A549 (cell line): ENCODE data around the gene FAM193A. TPM values are rescaled to one million over a fixed set of nuclear protein-coding genes. Genes with fewer than 3 reads are reported as not detected.

Experiments
- ATAC-seq, 2 experiments: fragments of 200-7000 bp in 1 of 2; fragments of >200 bp in 1 of 2; cut with Nextera tagmentation in 1 of 2; cut with Tn5 transposase in 1 of 2; 3 replicates each; pipeline versions ENCODE4 v1.8.0 to v1.9.1; 2018 to 2020; ENCODE audit warnings: mild to moderate bottlenecking in 1 of 2, moderate library complexity in 1 of 2
- CTCF ChIA-PET: fragments of 300-600 bp; sonication (Branson Sonifier 250); formaldehyde crosslinking; extraction: SDS; loops from one replicate; lab custom pipeline; 2021; ENCODE audit warnings: antibody characterized with exemption, inconsistent platforms; lab: Yijun Ruan, JAX
- POLR2A ChIA-PET: fragments of 350-600 bp; formaldehyde crosslinking; extraction: SDS; loops from one replicate; lab custom pipeline; 2021; ENCODE audit warnings: antibody characterized with exemption, inconsistent platforms; lab: Yijun Ruan, JAX
- DNase-seq, 2 experiments: peaks; one replicate each; pipeline versions ENCODE4 v3.0.0 to v3.0.0-alpha.2; 2011 to 2016; ENCODE audit warnings: low read depth in 1 of 2, low spot score in 1 of 2
- FAIRE-seq: peaks from 2 replicates; lab custom pipeline; 2011; peaks lifted over from hg19 to GRCh38; lab: Jason Lieb, UNC
- H3K27ac ChIP-seq, 2 experiments: fragments of >200 bp; sonication (Bioruptor Twin); formaldehyde crosslinking; 3 replicates each; pipeline ENCODE4 v1.5.1; 2016 to 2017
- H3K4me1 ChIP-seq: fragments of >200 bp; sonication (Bioruptor Twin); formaldehyde crosslinking; 3 replicates; pipeline ENCODE4 v1.6.1; 2016
- H3K4me2 ChIP-seq: fragments of >200 bp; sonication (Bioruptor Twin); formaldehyde crosslinking; 3 replicates; pipeline ENCODE4 v1.6.1; 2016
- H3K4me3 ChIP-seq: fragments of >200 bp; sonication (Bioruptor Twin); formaldehyde crosslinking; 3 replicates; pipeline ENCODE4 v1.5.1; 2016
- H3K9me3 ChIP-seq: fragments of >200 bp; sonication (Bioruptor Twin); formaldehyde crosslinking; 3 replicates; pipeline ENCODE4 v1.6.1; 2016
- CBX2 ChIP-seq: fragments of 200-600 bp; sonication (generic); IDR thresholded peaks from 2 replicates; pipeline ENCODE4 v1.6.1; 2016; ENCODE audit warnings: low read depth, mild to moderate bottlenecking, borderline replicate concordance
- CBX8 ChIP-seq: fragments of 200-600 bp; sonication (generic); IDR thresholded peaks from 2 replicates; pipeline ENCODE4 v1.6.1; 2016
- CHD4 ChIP-seq: fragments of 200-600 bp; sonication (generic); IDR thresholded peaks from 2 replicates; pipeline ENCODE4 v1.6.1; 2016; ENCODE audit warnings: antibody characterized with exemption, mild to moderate bottlenecking, borderline replicate concordance
- E2F6 ChIP-seq: IDR thresholded peaks from 2 replicates; pipeline ENCODE4 v1.6.1; 2012; ENCODE audit warnings: low read depth, borderline replicate concordance
- EHF ChIP-seq: fragments of 250-450 bp; sonication (Bioruptor Pico); IDR thresholded peaks from 2 replicates; pipeline ENCODE4 v1.5.0; 2020; ENCODE audit warnings: mild to moderate bottlenecking
- ELK1 ChIP-seq: fragments of 150-350 bp; IDR thresholded peaks from 2 replicates; pipeline ENCODE4 v1.6.1; 2014; ENCODE audit warnings: low read depth, mild to moderate bottlenecking, low read length
- EP300 ChIP-seq, 2 experiments: fragments of >200 bp; sonication (Bioruptor Twin); formaldehyde crosslinking; IDR thresholded peaks; 2 replicates in 1 of 2; 3 replicates in 1 of 2; pipeline ENCODE4 v1.6.1; 2016 to 2017
- FOSL2 ChIP-seq, 2 experiments: fragments of 450-650 bp in 1 of 2; fragments of >200 bp in 1 of 2; sonication (Bioruptor Twin) in 1 of 2; formaldehyde crosslinking; IDR thresholded peaks; 2 replicates each; pipeline versions ENCODE4 v1.5.0 to v1.6.1; 2016 to 2020; ENCODE audit warnings: mild to moderate bottlenecking in 1 of 2, moderate library complexity in 1 of 2
- HDAC2 ChIP-seq: fragments of 200-600 bp; sonication (generic); IDR thresholded peaks from 2 replicates; pipeline ENCODE4 v1.6.1; 2016
- HEYL ChIP-seq: fragments of 250-450 bp; sonication (Bioruptor Pico); IDR thresholded peaks from 2 replicates; pipeline ENCODE4 v1.8.0; 2021; ENCODE audit warnings: mild to moderate bottlenecking, moderate library complexity
- HOXA7 ChIP-seq: fragments of 250-450 bp; sonication (Bioruptor Pico); IDR thresholded peaks from 2 replicates; pipeline ENCODE4 v1.5.0; 2020; ENCODE audit warnings: mild to moderate bottlenecking, moderate library complexity
- MAZ ChIP-seq: fragments of 150-350 bp; IDR thresholded peaks from 2 replicates; pipeline ENCODE4 v1.6.1; 2014; ENCODE audit warnings: antibody characterized with exemption, low read depth, low read length, borderline replicate concordance
- NFE2L2 ChIP-seq: fragments of 150-350 bp; conservative IDR thresholded peaks from 2 replicates; pipeline ENCODE4 v1.6.1; 2014; ENCODE audit warnings: low read length
- PBX3 ChIP-seq: IDR thresholded peaks from 2 replicates; pipeline ENCODE4 v1.6.1; 2012
- PHF8 ChIP-seq: fragments of 200-600 bp; sonication (generic); IDR thresholded peaks from 2 replicates; pipeline ENCODE4 v1.6.1; 2016; ENCODE audit warnings: low read depth, mild to moderate bottlenecking, antibody characterized with exemption, moderate library complexity, borderline replicate concordance
- POLR2A ChIP-seq: IDR thresholded peaks from 2 replicates; pipeline ENCODE4 v1.6.1; 2012; ENCODE audit warnings: mild to moderate bottlenecking, low read length
- REST ChIP-seq: fragments of 200-600 bp; sonication (generic); IDR thresholded peaks from 2 replicates; pipeline ENCODE4 v1.6.1; 2016; ENCODE audit warnings: antibody characterized with exemption, mild to moderate bottlenecking, moderate library complexity
- ZC3H11A ChIP-seq: fragments of 450-650 bp; IDR thresholded peaks from 2 replicates; pipeline ENCODE4 v1.6.1; 2014; ENCODE audit warnings: antibody characterized with exemption, mild to moderate bottlenecking
- WGBS: methylation state at CpG from one replicate; pipeline ENCODE4 v1.1.6; 2017; ENCODE audit errors: missing lambda C conversion rate; 5-methylcytosine and 5-hydroxymethylcytosine counted together
- polyA plus RNA-seq, 4 experiments: library from polyadenylated mRNA; depleted of rRNA in 3 of 4; stranded (reverse); fragments of >200 nt; fragmentation: RNase III in 1 of 4; extraction: RNeasy Plus Mini Kit Qiagen cat#74134 plus additional on column Dnase treatment in 1 of 4; gene quantifications; 2 replicates in 3 of 4; 3 replicates in 1 of 4; pipeline ENCODE4 v1.2.3, GENCODE V29; 2011 to 2017

Gene FAM193A
- polyA plus RNA-seq, 2 of the 4 experiments (the other 2 are of a cell fraction) = 4.5 to 6.7 TPM

- Histone ChIP-seq H3K27ac (peak overlapping the region; percentile 54 to 60; a peak in 4 of 6 replicates), H3K4me2 (no peak overlapping the region), H3K4me3 (no peak overlapping the region), H3K9me3 (no peaks in the 10 kb centered on the region), H3K4me1 (peaks cover 13% of the 10 kb centered on the region; the same call in 2 of the 3 replicates)
- TF ChIP-seq CBX8 = no peak
- no peak for DNase-seq
- FAIRE-seq = no peak
- WGBS = 94% methylated on average over 16 of the region's 20 CpGs
- ChIA-PET POLR2A (no interaction called here), CTCF (no interaction called here)
- ATAC-seq = no peak; a peak in 1 of 6 replicates
Measured at GRCh38 chr4:2489081-2489805, 47.2 kb upstream of the FAM193A start.

GRCh38 chr4:2489841-2490552, 46.5 kb upstream of the FAM193A start:
- ChIA-PET POLR2A (interaction anchor here (1.9 kb wide), 1 partner anchor 21 kb away, joined by 5 read pairs; the partner anchor contains the start of gene RNF4), CTCF (no interaction called here)
- H3K4me3 ChIP-seq = no peak overlapping the region
- FAIRE-seq = no peak
- H3K27ac ChIP-seq = peak overlapping the region; percentile 54 to 60; a peak in 4 of 6 replicates
- peaks cover 13% of the 10 kb centered on the region; the same call in 2 of the 3 replicates for H3K4me1 ChIP-seq
- no peak for ATAC-seq
- no peak for TF ChIP-seq NFE2L2
- no peak for TF ChIP-seq HEYL
- no peak for TF ChIP-seq PHF8
- TF ChIP-seq MAZ = no peak
- TF ChIP-seq CHD4 = no peak
- H3K9me3 ChIP-seq = no peaks in the 10 kb centered on the region
- DNase-seq = no peak
- WGBS = 90% methylated on average over 8 of the region's 9 CpGs
- H3K4me2 ChIP-seq = peak overlapping the region; percentile 4; the same call in 1 of the 3 replicates

- WGBS = 92% methylated on average over 1 of the region's 1 CpG
- CTCF ChIA-PET = interaction anchor here (0.6 to 1.3 kb wide), 2 partner anchors 31 to 583 kb away, joined by 3 read pairs; no protein-coding TSS in a partner anchor
- no peak for TF ChIP-seq ZC3H11A
- TF ChIP-seq FOSL2 (IDR thresholded peaks at IDR 0.05) = no peak
- TF ChIP-seq FOSL2 (CRISPR knock-in tag; IDR thresholded peaks at IDR 0.05) = no peak
- TF ChIP-seq EHF (CRISPR knock-in tag) = no peak
- TF ChIP-seq CBX2 = no peak
- no peak for TF ChIP-seq POLR2A
- TF ChIP-seq MAZ = no peak
- no peak for TF ChIP-seq HOXA7 (CRISPR knock-in tag)
- TF ChIP-seq PBX3 = no peak
- H3K9me3 ChIP-seq = no peaks in the 10 kb centered on the region
- POLR2A ChIA-PET = no interaction called here
- H3K27ac ChIP-seq = no peak overlapping the region
- no peak overlapping the region for H3K4me2 ChIP-seq
- ATAC-seq (no peak), FAIRE-seq (no peak), DNase-seq (no peak)
- H3K4me3 ChIP-seq = no peak overlapping the region
- H3K4me1 ChIP-seq = peaks cover 13% of the 10 kb centered on the region; the same call in 2 of the 3 replicates
Measured at GRCh38 chr4:2492970-2493369, 43.5 kb upstream of the FAM193A start.

- ChIA-PET CTCF (interaction anchor here (1.3 to 1.8 kb wide), 2 partner anchors 27 to 275 kb away, joined by 3 to 6 read pairs; no protein-coding TSS in a partner anchor), POLR2A (no interaction called here)
- no peak for TF ChIP-seq HDAC2
- TF ChIP-seq POLR2A = no peak
- TF ChIP-seq ELK1 = no peak
- TF ChIP-seq EP300 (IDR thresholded peaks at IDR 0.05) = no peak
- no peak for TF ChIP-seq NFE2L2
- TF ChIP-seq CBX8 = no peak
- no peak for TF ChIP-seq REST
- TF ChIP-seq E2F6 = no peak
- no peak for TF ChIP-seq MAZ
- FAIRE-seq (no peak), DNase-seq (no peak), ATAC-seq (no peak)
- Histone ChIP-seq H3K4me1 (peaks cover 8% of the 10 kb centered on the region; the same call in 2 of the 3 replicates), H3K4me3 (no peak overlapping the region), H3K4me2 (no peak overlapping the region), H3K9me3 (no peaks in the 10 kb centered on the region), H3K27ac (no peak overlapping the region)
- 87% methylated on average over 3 of the region's 3 CpGs for WGBS
Measured at GRCh38 chr4:2494992-2495391, 41.5 kb upstream of the FAM193A start.
